ENCODE data around the gene THRAP3. TPM values are rescaled to one million over a fixed set of nuclear protein-coding genes. Genes with fewer than 3 reads are reported as not detected.

Gene THRAP3
- total RNA-seq, 4 donors from 2014 or later: 90.3 to 116 (median 104) TPM

DNA sequence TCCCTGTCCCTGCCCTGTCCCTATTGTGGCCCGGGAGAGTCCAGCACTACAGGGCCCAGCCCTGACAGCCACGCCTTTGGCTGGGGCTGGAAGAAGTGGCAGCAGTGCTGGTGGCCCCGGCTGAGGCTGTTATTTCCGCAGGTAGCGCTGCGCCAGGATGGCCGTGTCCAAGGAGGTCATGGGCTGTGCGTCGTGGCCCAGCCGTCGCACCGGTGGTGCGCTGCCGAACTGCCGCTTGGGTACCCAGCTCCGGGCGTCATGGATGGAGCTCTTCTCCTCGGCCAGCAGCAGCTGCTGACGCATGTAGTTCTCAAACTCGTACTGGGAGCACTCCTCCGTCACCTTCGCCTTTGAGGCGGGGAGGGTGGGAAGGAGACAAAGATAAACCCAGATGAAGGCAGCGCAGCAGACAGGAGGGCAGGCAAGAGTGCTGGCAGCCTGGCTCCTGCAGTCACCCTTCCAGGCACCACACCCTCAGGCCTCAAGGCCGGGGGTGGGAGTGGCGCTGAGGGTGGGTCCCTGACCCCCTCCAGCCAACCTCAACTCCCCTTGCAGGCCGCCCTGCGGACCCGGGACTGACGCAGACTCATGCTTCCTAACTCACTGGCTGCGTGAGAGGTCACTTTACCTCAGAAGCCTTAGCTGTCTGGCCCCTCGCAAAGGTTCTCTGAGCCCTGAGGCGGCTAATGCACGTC lies 117.5 kb downstream of the THRAP3 start:
- no peak for DNase-seq (ENCODE audit: extremely low spot score)
- Histone ChIP-seq H3K27me3 (no peaks in the 10 kb centered on the region), H3K4me1 (peaks cover 14 to 24% (median 19%) of the 10 kb centered on the region in 4 donors), H3K27ac (replicated peaks in 1 of 4) (no peak overlapping the region), H3K36me3 (peaks cover 16 to 76% (median 65%) of the 10 kb centered on the region in 4 donors), H3K4me3 (no peak overlapping the region), H3K9me3 (no peaks in the 10 kb centered on the region)
- TF ChIP-seq POLR2AphosphoS5 (IDR thresholded peaks at IDR 0.05): no peak
- TF ChIP-seq, protein P1, sequence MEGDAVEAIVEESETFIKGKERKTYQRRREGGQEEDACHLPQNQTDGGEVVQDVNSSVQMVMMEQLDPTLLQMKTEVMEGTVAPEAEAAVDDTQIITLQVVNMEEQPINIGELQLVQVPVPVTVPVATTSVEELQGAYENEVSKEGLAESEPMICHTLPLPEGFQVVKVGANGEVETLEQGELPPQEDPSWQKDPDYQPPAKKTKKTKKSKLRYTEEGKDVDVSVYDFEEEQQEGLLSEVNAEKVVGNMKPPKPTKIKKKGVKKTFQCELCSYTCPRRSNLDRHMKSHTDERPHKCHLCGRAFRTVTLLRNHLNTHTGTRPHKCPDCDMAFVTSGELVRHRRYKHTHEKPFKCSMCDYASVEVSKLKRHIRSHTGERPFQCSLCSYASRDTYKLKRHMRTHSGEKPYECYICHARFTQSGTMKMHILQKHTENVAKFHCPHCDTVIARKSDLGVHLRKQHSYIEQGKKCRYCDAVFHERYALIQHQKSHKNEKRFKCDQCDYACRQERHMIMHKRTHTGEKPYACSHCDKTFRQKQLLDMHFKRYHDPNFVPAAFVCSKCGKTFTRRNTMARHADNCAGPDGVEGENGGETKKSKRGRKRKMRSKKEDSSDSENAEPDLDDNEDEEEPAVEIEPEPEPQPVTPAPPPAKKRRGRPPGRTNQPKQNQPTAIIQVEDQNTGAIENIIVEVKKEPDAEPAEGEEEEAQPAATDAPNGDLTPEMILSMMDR (IDR thresholded peaks at IDR 0.05): no peak
- TF ChIP-seq EP300 (IDR thresholded peaks at IDR 0.05): no peak
- no peak for TF ChIP-seq POLR2A (IDR thresholded peaks at IDR 0.05; ENCODE audit: low read depth)
- intact Hi-C loops (cut with DNase I): loop anchor here (2.0 kb wide), 1 partner anchor 79 kb away; no protein-coding TSS in a partner anchor
- 90% methylated on average over 28 of the region's 34 CpGs for WGBS

DNA sequence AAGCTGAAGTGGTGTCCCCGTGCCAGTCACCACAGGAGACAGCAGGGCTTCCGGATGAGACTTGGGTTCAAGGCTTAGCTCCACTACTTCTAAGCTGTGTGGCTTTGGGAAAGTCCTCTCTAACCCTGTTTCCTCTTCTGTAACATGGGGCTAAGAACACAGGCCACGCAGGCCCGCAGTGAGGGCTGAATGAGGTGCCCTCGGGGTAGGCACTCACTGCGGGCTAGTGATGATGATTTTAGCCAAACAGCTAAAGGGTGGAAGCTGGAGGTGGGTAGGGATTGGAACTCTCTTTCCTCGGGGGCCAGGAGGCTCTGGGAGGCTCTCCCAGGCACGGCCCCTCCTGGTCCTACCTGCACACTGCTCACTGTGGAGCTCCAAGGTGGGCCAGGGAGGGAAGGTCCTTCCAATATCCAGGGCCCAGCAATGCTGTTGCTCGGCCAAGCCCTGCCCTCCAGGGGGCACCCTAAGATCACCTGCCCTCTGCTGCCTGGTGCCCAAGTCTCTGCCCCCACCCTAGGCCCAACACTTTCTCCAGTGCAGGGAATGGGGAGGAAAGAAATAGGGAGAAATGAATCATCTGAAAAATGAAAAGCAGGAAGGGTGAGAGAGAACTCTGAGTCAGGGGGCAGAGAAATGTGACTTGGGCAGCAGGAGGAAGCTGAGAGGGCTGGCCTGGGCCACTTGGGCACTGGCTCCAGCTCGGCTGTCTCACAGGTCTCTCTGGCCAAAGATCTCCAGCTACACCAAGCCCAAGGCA lies 118.4 kb downstream of the THRAP3 start:
- peaks cover 23 to 84% (median 73%) of the 10 kb centered on the region in 4 donors for H3K36me3 ChIP-seq
- WGBS: 77% methylated on average over 8 of the region's 10 CpGs
- no peak overlapping the region for H3K4me3 ChIP-seq
- H3K27ac ChIP-seq (replicated peaks in 1 of 4): peak overlapping the region; percentile 19 to 64 (median 57)
- H3K4me1 ChIP-seq: peaks cover 14 to 24% (median 19%) of the 10 kb centered on the region in 4 donors
- intact Hi-C loops (cut with DNase I): loop anchor here (2.0 kb wide), 1 partner anchor 78 kb away; no protein-coding TSS in a partner anchor
- no peaks in the 10 kb centered on the region for H3K27me3 ChIP-seq
- TF ChIP-seq POLR2AphosphoS5 (IDR thresholded peaks at IDR 0.05) (peak; percentile 24 to 37), POLR2A (IDR thresholded peaks at IDR 0.05; ENCODE audit: low read depth) (no peak), EP300 (IDR thresholded peaks at IDR 0.05) (no peak)
- TF ChIP-seq, protein P1 (IDR thresholded peaks at IDR 0.05): peak; percentile 63 to 66 (median 66)
- no peaks in the 10 kb centered on the region for H3K9me3 ChIP-seq
- no peak for DNase-seq (ENCODE audit: extremely low spot score)

DNA sequence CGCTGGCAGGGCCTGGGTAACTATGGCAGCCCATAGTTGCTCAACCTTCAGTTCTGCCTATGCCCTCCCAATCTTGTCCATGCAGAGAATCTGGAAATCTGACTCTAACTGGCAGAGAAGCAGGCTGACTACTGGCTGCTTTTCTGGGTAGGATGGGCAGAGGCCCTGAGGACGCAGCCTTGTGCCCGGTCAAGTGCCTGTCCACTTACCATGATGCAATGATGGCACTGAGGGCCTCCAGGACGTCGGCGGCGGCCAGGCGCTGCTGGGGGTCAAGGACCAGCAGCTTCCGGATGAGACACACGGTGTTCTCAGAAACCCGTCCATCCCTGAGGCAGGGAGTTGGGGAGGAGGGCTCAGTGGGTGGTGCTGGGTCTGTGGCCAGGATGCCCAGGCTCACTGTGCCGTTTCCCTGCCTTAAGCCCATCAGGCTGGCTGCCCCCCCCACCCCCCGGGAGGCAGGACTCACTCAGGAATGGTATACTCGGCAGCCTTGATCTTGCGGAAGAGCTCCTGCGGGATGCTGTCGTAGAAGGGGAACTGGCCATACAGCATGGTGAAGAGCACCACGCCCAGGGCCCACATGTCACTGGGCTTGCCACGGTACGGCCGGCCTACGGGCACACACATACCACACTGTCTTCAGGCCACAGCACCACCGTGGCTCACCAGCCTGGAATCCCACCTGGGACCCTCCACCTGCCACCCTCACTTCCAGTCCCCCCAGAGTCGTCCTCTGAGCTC lies 119.6 kb downstream of the THRAP3 start:
- WGBS: 91% methylated on average over 8 of the region's 24 CpGs
- Histone ChIP-seq H3K36me3 (peaks cover 27 to 96% (median 86%) of the 10 kb centered on the region in 4 donors), H3K4me3 (no peak overlapping the region), H3K4me1 (peaks cover 5 to 19% (median 17%) of the 10 kb centered on the region in 4 donors), H3K27ac (replicated peaks in 1 of 4) (peak overlapping the region in 2 of 4 donors; percentile 56 to 64), H3K9me3 (no peaks in the 10 kb centered on the region), H3K27me3 (no peaks in the 10 kb centered on the region)
- intact Hi-C loops (cut with DNase I): loop anchor here (2.0 kb wide), 1 partner anchor 77 kb away; no protein-coding TSS in a partner anchor
- no peak for TF ChIP-seq EP300 (IDR thresholded peaks at IDR 0.05)
- no peak for TF ChIP-seq POLR2A (IDR thresholded peaks at IDR 0.05; ENCODE audit: low read depth)
- TF ChIP-seq POLR2AphosphoS5 (IDR thresholded peaks at IDR 0.05): no peak
- TF ChIP-seq, protein P1 (IDR thresholded peaks at IDR 0.05): no peak
- no peak for DNase-seq (ENCODE audit: extremely low spot score)

DNA sequence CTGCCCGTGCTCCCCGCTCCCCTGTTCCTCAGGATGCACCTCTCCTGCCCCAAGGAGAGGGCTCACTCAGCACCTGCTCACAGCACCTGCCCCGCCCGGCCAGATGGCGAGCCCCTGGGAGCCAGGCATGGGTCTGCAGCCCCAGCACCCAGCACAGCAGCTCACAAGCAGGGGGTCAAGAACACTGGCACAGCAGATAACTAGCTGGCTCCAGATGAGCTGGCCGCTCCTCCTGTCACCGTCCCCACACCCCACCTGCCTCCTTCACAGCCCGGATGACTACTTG lies 120.1 kb downstream of the THRAP3 start:
- TF ChIP-seq EP300 (IDR thresholded peaks at IDR 0.05): no peak
- TF ChIP-seq, protein P1 (IDR thresholded peaks at IDR 0.05): no peak
- TF ChIP-seq POLR2AphosphoS5 (IDR thresholded peaks at IDR 0.05): no peak
- TF ChIP-seq POLR2A (IDR thresholded peaks at IDR 0.05; ENCODE audit: low read depth): no peak
- WGBS: 90% methylated on average over 8 of the region's 8 CpGs
- Histone ChIP-seq H3K4me3 (no peak overlapping the region), H3K9me3 (no peaks in the 10 kb centered on the region), H3K27me3 (no peaks in the 10 kb centered on the region), H3K27ac (replicated peaks in 1 of 4) (no peak overlapping the region), H3K4me1 (peaks cover 4 to 19% (median 17%) of the 10 kb centered on the region in 4 donors), H3K36me3 (peaks cover 29 to 99% (median 87%) of the 10 kb centered on the region in 4 donors)
- intact Hi-C loops (cut with DNase I): no loop called here
- no peak for DNase-seq (ENCODE audit: extremely low spot score)

Measured in esophagus muscularis mucosa (tissue), 4 donors.